Measurements from ENCODE around the gene PRDM16. TPM values are rescaled to one million over a fixed set of nuclear protein-coding genes. Genes with fewer than 3 reads are reported as not detected.

PRDM16 gene
- total RNA-seq, 4 donors from 2014 or later: 0.41 to 0.95 TPM; not detected in 2

DNA sequence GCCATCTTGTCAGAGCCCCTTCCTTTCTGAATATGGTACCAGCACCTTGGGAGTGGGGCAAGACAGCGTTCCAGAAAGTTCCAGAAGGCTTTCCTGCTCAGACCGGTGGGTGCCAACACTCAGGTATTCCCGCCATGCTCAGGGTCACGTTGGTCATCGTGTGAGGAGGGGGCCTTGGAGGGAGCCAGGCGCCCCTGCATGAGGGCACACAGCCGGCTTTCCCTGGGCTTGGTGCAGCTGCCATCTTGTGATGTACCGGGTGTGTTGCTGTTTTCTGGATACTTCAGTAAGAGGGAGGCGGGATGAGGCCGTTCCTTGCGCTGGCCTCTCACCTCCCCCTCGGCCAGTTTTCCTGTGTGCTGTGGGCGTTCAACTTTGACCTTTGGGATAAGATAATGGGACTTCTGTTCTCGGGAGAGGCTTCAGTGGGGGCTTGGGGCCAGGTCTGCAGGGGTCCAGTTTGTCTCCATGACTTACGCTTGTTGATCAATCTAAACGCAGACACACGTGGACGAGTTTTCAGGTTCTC lies 69.7 kb downstream of the PRDM16 start:
- Histone ChIP-seq H3K27me3 (peaks cover 41% of the 10 kb centered on the region), H3K4me3 (no peak overlapping the region), H3K4me1 (peaks cover 0 to 16% (median 2%) of the 10 kb centered on the region in 4 donors), H3K9me3 (no peaks in the 10 kb centered on the region), H3K27ac (no peak overlapping the region), H3K36me3 (no peaks in the 10 kb centered on the region)
- DNase-seq: no peak
- WGBS, 2 donors (ENCODE audit: low coverage in 1 of 2): 82 to 83% methylated on average over 5 to 18 of the region's 18 CpGs
- TF ChIP-seq POLR2AphosphoS5 (IDR thresholded peaks at IDR 0.05) (no peak), EP300 (IDR thresholded peaks at IDR 0.05; ENCODE audit: low read depth) (no peak), POLR2A (IDR thresholded peaks at IDR 0.05) (no peak)
- TF ChIP-seq, protein P1, sequence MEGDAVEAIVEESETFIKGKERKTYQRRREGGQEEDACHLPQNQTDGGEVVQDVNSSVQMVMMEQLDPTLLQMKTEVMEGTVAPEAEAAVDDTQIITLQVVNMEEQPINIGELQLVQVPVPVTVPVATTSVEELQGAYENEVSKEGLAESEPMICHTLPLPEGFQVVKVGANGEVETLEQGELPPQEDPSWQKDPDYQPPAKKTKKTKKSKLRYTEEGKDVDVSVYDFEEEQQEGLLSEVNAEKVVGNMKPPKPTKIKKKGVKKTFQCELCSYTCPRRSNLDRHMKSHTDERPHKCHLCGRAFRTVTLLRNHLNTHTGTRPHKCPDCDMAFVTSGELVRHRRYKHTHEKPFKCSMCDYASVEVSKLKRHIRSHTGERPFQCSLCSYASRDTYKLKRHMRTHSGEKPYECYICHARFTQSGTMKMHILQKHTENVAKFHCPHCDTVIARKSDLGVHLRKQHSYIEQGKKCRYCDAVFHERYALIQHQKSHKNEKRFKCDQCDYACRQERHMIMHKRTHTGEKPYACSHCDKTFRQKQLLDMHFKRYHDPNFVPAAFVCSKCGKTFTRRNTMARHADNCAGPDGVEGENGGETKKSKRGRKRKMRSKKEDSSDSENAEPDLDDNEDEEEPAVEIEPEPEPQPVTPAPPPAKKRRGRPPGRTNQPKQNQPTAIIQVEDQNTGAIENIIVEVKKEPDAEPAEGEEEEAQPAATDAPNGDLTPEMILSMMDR (IDR thresholded peaks at IDR 0.05): no peak
- in situ Hi-C loops (cut with MboI; ENCODE audit: low pct_ligation_motif_present in 1 of 4, low pct_unique_long_range_greater_than_20kb in 1 of 4, low sequenced_read_pairs in 3 of 4) (no loop called here), intact Hi-C loops (cut with DNase I; ENCODE audit: low total_unique reads) (no loop called here)

GRCh38 chr1:3139451-3139852 lies 70.4 kb downstream of the PRDM16 start:
- 63% methylated on average over 16 of the region's 16 CpGs; no CpG with 5 or more reads in 1 of the 2 donors for WGBS, 2 donors (ENCODE audit: low coverage in 1 of 2)
- no peak for TF ChIP-seq POLR2AphosphoS5 (IDR thresholded peaks at IDR 0.05)
- TF ChIP-seq, protein P1 (IDR thresholded peaks at IDR 0.05): no peak
- TF ChIP-seq POLR2A (IDR thresholded peaks at IDR 0.05): no peak
- TF ChIP-seq EP300 (IDR thresholded peaks at IDR 0.05; ENCODE audit: low read depth): no peak
- Histone ChIP-seq H3K27me3 (peaks cover 48% of the 10 kb centered on the region), H3K9me3 (no peaks in the 10 kb centered on the region), H3K4me1 (peaks cover 0 to 10% (median 2%) of the 10 kb centered on the region in 4 donors), H3K4me3 (no peak overlapping the region), H3K36me3 (no peaks in the 10 kb centered on the region), H3K27ac (no peak overlapping the region)
- intact Hi-C loops (cut with DNase I; ENCODE audit: low total_unique reads): no loop called here
- no peak for DNase-seq
- in situ Hi-C loops (cut with MboI; ENCODE audit: low pct_ligation_motif_present in 1 of 4, low pct_unique_long_range_greater_than_20kb in 1 of 4, low sequenced_read_pairs in 3 of 4): no loop called here

DNA sequence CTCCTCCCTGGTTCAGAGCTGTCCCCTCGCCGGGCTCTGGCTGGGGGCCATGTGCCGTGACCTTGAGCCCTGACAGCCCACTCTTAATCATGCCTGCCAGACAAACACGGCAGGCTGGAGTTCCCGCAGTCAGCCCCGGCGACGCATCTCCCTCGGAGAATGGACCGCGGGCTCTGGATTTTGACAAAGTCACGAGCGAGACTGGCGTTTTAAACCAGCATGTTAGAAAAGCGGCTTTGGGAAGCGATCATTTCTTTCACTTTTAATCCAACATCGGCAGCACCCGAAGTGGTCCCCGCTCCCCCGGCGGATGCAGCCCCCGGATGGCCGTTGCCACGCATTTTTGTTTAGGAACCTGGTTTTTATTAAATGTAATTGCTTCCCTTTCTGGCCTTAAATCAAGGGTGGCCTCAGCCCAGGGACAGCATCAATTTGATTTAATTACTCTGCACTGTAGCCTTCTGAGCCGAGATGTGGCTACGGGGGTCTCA lies 70.9 kb downstream of the PRDM16 start:
- Histone ChIP-seq H3K4me3 (peak overlapping the region in 1 of 4 donors; percentile 25), H3K36me3 (no peaks in the 10 kb centered on the region), H3K9me3 (no peaks in the 10 kb centered on the region), H3K4me1 (peaks cover 0 to 10% (median 2%) of the 10 kb centered on the region in 4 donors), H3K27ac (no peak overlapping the region), H3K27me3 (peaks cover 50% of the 10 kb centered on the region)
- intact Hi-C loops (cut with DNase I; ENCODE audit: low total_unique reads): no loop called here
- DNase-seq: no peak
- in situ Hi-C loops (cut with MboI; ENCODE audit: low pct_ligation_motif_present in 1 of 4, low pct_unique_long_range_greater_than_20kb in 1 of 4, low sequenced_read_pairs in 3 of 4): no loop called here
- TF ChIP-seq EP300 (IDR thresholded peaks at IDR 0.05; ENCODE audit: low read depth) (no peak), POLR2AphosphoS5 (IDR thresholded peaks at IDR 0.05) (no peak), POLR2A (IDR thresholded peaks at IDR 0.05) (no peak)
- TF ChIP-seq, protein P1 (IDR thresholded peaks at IDR 0.05): no peak
- 57 to 60% methylated on average over 1 to 26 of the region's 26 CpGs for WGBS, 2 donors (ENCODE audit: low coverage in 1 of 2)

- 58% methylated on average over 19 of the region's 19 CpGs; no CpG with 5 or more reads in 1 of the 2 donors for WGBS, 2 donors (ENCODE audit: low coverage in 1 of 2)
- DNase-seq: no peak
- in situ Hi-C loops (cut with MboI; ENCODE audit: low pct_ligation_motif_present in 1 of 4, low pct_unique_long_range_greater_than_20kb in 1 of 4, low sequenced_read_pairs in 3 of 4) (no loop called here), intact Hi-C loops (cut with DNase I; ENCODE audit: low total_unique reads) (no loop called here)
- Histone ChIP-seq H3K9me3 (no peaks in the 10 kb centered on the region), H3K27ac (no peak overlapping the region), H3K36me3 (no peaks in the 10 kb centered on the region), H3K27me3 (peaks cover 50% of the 10 kb centered on the region), H3K4me3 (no peak overlapping the region), H3K4me1 (peaks cover 0 to 10% (median 2%) of the 10 kb centered on the region in 4 donors)
- TF ChIP-seq, protein P1 (IDR thresholded peaks at IDR 0.05): no peak
- no peak for TF ChIP-seq EP300 (IDR thresholded peaks at IDR 0.05; ENCODE audit: low read depth)
- TF ChIP-seq POLR2A (IDR thresholded peaks at IDR 0.05): no peak
- no peak for TF ChIP-seq POLR2AphosphoS5 (IDR thresholded peaks at IDR 0.05)
These were observed 71.4 kb downstream of the PRDM16 start for GRCh38 chr1:3140437-3140836.
